Fibroblast of the conjunctiva (primary cell): ENCODE results near the gene DPRX.
"Not testable (repeated sequence)": the region's sequence is repeated elsewhere in the genome, so short reads cannot be mapped to it uniquely, and the experiment has no call there.

Source experiments
- DNase-seq: peaks from one replicate; pipeline ENCODE4 v3.0.0-alpha.2; 2010; ENCODE audit warnings: low read depth

The DPRX gene

GRCh38 chr19:53646144-53646543 is 14.3 kb downstream of the DPRX start:
- no peak for DNase-seq

DNA sequence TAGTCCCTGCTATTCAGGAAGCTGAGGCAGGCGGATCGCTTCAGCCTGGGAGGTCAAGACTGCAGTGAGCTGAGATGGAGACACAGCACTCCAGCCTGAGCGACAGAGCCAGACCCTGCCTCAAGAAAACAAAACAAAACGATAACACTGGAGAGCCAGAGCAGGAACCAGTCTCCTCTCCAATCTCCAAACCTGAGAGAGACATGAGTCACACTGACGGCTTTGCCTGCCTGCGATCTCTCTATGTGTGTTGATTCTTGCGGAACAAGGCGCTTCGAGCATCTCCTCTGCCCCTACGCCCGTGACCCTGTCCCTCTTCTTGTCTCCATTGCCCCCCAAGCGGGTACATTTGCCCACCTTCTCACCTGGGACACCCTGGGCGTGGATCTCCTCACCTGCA is 15.6 kb downstream of the DPRX start:
- no peak for DNase-seq

DNA sequence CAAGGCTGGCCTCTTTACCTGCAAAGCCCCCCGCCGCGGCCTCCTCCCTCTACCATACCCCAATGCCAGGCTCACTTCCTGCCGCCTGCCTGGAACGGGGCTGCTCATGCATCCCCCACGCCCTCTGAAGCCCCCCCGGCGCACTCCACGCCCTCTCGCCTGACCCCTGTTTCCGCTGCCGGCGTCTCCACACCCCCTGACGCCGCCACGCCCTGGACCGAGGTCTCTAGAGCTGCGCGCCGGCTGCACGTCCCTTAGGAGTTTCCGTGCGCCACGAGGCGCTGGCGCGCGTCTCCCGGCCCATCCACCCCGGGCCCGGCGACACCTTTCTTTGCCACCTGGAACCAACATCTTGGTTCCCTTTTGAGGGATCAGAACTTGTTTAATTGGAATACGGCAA is 16.0 kb downstream of the DPRX start:
- DNase-seq: no peak

DNA sequence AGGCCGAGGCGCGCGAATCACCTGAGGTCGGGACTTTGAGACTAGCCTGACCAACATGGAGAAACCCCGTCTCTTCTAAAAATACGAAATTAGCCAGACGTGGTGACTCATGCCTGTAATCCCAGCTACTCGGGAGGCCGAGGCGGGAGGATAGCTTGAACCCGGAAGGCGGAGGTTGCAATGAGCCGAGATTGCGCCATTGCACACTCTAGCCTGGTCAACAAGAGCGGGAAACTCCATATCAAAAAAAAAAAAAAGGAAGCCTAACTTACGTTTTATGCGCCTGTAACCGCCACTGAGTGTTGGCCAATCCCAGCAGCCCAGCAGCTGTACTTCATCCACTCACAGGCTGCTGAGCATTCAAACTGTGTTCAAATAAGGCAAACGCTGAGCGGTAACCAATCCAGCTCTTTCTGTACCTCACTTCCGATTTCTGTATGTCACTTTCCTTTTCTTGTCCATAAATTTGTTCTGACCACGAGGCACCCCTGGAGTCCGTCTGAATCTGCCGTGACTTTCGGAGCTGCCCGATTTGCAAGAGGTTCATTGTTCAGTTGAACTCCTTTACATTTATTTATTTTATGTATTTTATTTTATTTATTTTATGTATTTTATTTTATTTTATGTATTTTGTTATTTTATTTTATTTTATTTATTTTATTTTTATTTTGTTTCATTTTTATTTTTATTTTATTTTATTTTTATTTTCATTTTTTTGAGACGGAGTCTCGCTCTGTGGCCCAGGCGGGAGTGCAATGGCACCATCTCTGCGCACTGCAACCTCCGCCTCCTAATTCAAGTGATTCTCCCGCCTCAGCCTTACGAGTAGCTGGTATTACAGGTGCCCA is 18.2 kb downstream of the DPRX start:
- no peak for DNase-seq

DNA sequence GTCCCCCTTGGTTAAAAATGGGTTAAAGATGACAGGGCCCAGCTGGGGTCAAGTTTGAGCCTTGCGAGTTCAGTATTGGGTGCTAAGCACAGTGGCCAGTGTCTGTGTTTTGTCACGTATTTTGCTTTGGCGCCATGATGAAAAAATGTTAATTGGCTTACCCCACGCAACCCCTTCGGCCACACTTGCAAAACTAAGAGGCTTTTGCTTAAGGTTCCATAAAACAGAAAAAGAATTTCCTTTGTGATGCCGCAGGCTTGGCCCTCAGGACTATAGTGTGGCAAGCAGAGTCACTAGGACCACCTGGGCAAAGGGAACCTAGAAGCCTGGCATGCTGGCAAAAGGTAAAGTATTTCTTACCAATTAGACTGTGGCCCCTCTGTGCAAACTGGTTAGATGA is 20.7 kb downstream of the DPRX start:
- DNase-seq: no peak

GRCh38 chr19:53655042-53655665 is 23.4 kb downstream of the DPRX start:
- DNase-seq: no peak

- DNase-seq: no peak
Measured at GRCh38 chr19:53657330-53657729, 25.5 kb downstream of the DPRX start.

GRCh38 chr19:53657778-53658177 is 26.0 kb downstream of the DPRX start:
- no peak for DNase-seq

- no peak for DNase-seq
Measured at GRCh38 chr19:53659292-53659691, 27.5 kb downstream of the DPRX start.

DNA sequence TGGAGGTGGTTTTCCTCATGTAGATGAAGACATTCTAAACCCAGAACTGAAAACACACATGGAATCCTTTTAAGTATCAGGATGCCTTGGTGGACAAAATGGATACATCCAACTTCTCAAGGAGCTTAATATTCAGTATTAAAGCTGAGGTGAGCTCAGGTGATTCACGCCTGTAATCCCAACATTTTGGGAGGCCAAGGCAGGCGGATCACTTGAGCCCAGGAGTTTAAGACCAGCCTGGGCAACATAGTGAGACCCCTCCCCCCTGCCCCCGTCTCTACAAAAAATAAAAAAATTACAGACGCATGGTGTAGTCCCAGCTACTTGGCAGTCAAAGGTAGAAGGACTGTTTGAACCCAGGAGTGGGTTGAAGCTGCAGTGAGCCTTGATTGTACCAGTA is 28.8 kb downstream of the DPRX start:
- DNase-seq: no peak

- DNase-seq: no peak
Measured at GRCh38 chr19:53662209-53662608, 30.4 kb downstream of the DPRX start.

DNA sequence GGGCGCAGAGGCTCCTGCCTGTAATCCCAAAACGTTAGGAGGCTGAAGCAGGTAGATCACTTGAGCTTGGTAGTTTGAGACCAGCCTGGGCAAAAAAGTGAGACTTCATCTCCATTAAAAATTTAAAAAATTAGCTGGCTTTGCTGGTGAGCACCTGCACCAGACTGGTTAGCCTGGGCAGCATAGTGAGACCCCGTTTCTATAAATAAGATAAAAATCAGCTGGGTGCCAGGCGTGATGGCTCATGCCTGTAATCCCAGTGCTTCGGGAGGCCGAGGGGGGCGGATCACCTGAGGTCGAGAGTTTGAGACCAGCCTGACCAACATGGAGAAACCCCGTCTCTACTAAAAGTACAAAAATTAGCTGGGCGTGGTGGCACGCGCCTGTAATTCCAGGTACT is 32.4 kb downstream of the DPRX start:
- DNase-seq: no peak

DNA sequence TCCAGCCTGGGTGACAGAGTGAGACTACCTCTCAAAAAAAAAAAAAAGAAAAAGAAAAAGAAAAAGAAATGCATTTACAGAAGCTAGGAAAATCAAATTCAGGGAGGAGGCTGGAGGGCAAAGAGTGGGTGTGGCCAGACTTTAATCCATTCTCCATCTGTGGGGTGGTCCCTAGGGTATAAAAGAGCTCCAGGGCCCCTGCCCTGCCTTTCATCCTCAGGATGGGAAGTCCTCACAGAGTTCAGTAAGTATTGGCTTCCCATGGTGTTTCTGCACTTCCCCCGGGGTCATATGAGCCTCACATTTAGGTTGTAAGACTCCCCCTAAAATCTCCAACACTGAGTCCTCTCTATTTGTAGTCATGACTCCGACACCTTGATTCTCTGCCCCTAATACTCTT is 33.0 kb downstream of the DPRX start:
- no peak for DNase-seq

DNA sequence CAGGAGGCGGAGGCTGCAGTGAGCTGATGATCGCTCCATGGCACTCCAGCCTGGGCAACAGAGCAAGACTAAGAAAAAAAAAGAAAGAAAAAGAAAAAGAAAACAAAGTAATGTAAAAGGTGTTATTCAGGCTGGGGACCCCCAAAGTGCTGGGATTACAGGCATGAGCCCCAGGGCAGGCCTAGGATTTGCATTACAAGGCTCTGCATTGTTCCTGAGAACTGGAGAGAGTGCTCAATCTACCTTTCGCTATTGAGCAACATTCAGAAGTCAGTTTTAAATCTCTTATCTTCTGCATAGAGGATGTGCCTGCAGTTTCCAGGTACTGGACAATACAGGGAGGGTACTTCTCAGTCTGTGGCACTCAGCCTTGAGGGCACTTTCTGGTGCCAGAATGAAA is 34.5 kb downstream of the DPRX start:
- not testable (repeated sequence) for DNase-seq

GRCh38 chr19:53668804-53669203 is 37.0 kb downstream of the DPRX start:
- not testable (repeated sequence) for DNase-seq

- no peak for DNase-seq
Measured at GRCh38 chr19:53670345-53670744, 38.5 kb downstream of the DPRX start.

DNA sequence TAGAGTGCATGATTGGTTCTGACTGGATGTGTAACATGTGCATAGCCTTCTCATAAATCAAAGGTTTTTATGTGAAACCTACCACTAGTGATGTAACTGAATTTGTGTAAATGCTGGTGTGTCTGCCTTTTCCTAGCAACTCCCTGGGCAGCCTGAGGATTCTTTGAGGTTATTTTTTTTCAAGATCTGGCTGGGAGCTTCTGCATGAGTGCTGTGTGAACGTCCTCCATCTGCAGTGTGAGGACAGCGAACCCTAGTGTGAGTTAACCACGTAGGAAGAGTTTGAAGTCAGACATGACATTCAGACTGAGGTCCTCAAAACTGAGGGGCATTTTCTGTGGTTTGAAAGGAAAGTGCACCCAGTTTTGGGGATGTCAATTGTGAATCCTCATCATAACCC is 39.9 kb downstream of the DPRX start:
- no peak for DNase-seq
